Activated CD8-positive, alpha-beta memory T cell treated with anti-CD3 and anti-CD28 coated beads for 36 hours (primary cell): ENCODE data around the gene KRT78. TPM values are rescaled to one million over a fixed set of nuclear protein-coding genes. Genes with fewer than 3 reads are reported as not detected.

ENCODE experiments used
- CTCF ChIA-PET: fragments of 350-600 bp; sonication (Branson Sonifier 250); formaldehyde crosslinking; loops from one replicate; lab custom pipeline; 2021; ENCODE audit warnings: antibody characterized with exemption; lab: Charles Lee
- POLR2A ChIA-PET: fragments of 350-600 bp; sonication (Branson Sonifier 250); formaldehyde crosslinking; loops from one replicate; lab custom pipeline; 2021; ENCODE audit warnings: antibody characterized with exemption; lab: Charles Lee
- total RNA-seq, 2 experiments: library from RNA; stranded (reverse); gene quantifications; one replicate each; pipeline ENCODE4 v1.2.3, GENCODE V29; 2021

The KRT78 gene
- total RNA-seq, 2 experiments from 2014 or later = not detected

DNA sequence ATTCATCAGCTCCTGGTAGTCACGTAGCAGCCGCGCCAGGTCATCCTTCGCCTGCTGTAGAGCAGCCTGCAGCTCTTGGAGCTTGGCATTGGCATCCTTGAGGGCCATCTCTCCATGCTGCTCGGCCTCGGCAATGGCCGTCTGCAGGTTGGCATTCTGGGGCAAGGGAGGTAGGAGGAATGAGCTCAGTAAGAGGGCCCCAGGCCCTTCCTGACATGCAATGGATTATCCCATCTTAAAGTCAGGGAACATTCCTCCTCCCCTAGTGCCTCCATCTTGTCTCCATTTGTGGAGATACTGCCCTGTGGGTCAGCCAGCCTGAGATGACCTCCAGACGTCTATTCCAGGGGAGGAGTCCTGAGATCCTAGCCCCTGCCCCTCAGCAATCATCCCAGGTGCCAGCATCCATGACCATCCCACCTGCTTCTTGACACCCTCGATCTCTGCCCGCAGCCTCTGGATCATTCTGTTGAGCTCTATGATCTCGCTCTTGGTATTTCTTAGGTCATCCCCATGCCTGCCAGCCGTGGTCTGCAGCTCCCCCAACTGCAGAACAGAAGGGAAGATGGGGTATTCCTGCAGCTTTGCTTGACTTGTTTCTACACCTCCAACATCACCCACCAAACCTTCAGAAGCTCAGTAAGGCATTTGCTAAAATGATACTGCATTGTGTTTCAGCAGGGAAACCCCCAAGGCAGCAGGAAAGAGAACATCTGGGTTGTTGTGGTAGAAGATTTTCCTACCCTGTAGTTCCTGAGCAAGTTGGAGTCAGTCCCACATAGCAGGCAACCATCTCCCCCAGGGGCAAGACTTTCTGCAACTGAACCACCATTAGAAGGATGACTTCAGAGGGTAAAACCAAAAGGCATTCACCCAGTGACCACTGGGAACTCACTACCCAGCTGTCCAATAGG lies 57.3 kb downstream of the KRT78 start:
- CTCF ChIA-PET = interaction anchor here (1.5 kb wide), 1 partner anchor 10 kb away, joined by 4 read pairs; no protein-coding TSS in a partner anchor
- POLR2A ChIA-PET = no interaction called here

DNA sequence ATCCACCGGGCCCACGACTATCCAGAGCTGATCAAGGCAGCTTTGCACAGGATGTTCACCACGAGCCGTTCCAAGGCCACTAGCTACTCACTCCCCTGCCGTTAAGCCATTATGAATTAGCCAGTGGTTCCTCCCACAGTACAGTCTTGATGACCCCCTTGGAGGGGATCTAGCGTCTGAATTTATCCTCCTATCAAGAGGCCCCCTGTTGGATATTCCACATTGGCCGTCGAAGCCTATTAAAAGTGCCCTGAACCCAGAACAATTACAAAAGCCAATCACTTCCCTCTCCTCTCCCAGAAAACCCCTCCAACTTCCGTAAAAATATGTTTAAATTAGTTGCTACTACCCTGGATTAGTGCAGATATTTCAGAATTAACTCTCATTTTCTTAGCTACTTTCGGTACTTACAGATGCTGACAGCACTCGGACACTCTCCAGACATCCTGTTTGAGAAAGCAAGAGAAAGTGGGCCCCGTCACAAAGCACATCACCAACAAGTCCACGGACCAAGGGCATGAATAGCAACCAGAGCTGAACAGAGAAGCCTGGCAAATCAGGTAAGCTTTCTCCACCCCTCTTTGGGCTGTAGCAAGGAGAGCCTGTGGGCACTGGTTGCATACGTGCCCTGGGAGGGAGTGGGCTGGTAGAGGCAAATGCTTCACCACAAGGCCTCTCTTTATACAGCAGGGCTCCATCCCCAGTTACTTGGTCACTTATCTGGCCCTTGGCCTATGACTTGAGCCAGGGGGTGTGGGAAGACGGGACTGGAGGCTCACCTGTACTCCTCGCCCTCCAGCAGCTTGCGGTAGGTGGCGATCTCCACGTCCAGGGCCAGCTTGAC lies 58.1 kb downstream of the KRT78 start:
- ChIA-PET CTCF (interaction anchor here (1.5 kb wide), 1 partner anchor 9 kb away, joined by 4 read pairs; no protein-coding TSS in a partner anchor), POLR2A (no interaction called here)

- ChIA-PET POLR2A (no interaction called here), CTCF (interaction anchor here (1.5 kb wide), 2 partner anchors 8 to 9 kb away, joined by 4 read pairs; no protein-coding TSS in a partner anchor)
These were observed 59.0 kb downstream of the KRT78 start for GRCh38 chr12:52789637-52790426.

GRCh38 chr12:52788876-52789636 lies 59.7 kb downstream of the KRT78 start:
- POLR2A ChIA-PET = no interaction called here
- CTCF ChIA-PET = interaction anchor here (1.5 kb wide), 1 partner anchor 8 kb away, joined by 4 read pairs; no protein-coding TSS in a partner anchor

GRCh38 chr12:52788192-52788875 lies 60.5 kb downstream of the KRT78 start:
- POLR2A ChIA-PET = no interaction called here
- CTCF ChIA-PET = interaction anchor here (1.5 kb wide), 1 partner anchor 8 kb away, joined by 4 read pairs; no protein-coding TSS in a partner anchor

Other genes with a start within 250 kb of the KRT78 start
- not detected for gene KRT72, start 247.5 kb downstream of the KRT78 start, total RNA-seq
- not detected for gene KRT73, start 230.4 kb downstream of the KRT78 start, total RNA-seq
- not detected for gene KRT2, start 196.8 kb downstream of the KRT78 start, total RNA-seq
- not detected for gene KRT1, start 168.6 kb downstream of the KRT78 start, total RNA-seq
- gene KRT77, start 145.5 kb downstream of the KRT78 start, total RNA-seq = not detected
- gene KRT76, start 71.6 kb downstream of the KRT78 start, total RNA-seq = not detected
- not detected for gene KRT3, start 52.9 kb downstream of the KRT78 start, total RNA-seq
- not detected for gene KRT4, start 34.9 kb downstream of the KRT78 start, total RNA-seq
- under 1 TPM; 0.23 to 0.44 TPM for gene KRT79, start 14.7 kb downstream of the KRT78 start, total RNA-seq
- not detected for gene KRT8, start 56.1 kb upstream of the KRT78 start, total RNA-seq
- 1 to 10 TPM; 4.5 to 4.9 TPM for gene KRT18, start 100.1 kb upstream of the KRT78 start, total RNA-seq
- gene EIF4B, start 157.5 kb upstream of the KRT78 start, total RNA-seq = 100 to 1,000 TPM; 673 to 696 TPM
- 1 to 10 TPM; 2.1 to 2.3 TPM for gene TNS2, start 201.1 kb upstream of the KRT78 start, total RNA-seq
- gene SPRYD3, start 230.4 kb upstream of the KRT78 start, total RNA-seq = 10 to 100 TPM; 33.9 to 36.5 TPM
- gene IGFBP6, start 248.7 kb upstream of the KRT78 start, total RNA-seq = 1 to 10 TPM; 1.8 to 1.9 TPM